CD4-positive, alpha-beta T cell treated with Interleukin-1 beta for 1 hour (primary cell): ENCODE results near the gene CD22.
A peak's percentile ranks its signal among the peaks of the same experiment; 100 is the strongest.

Source experiments
- DNase-seq, 2 donors: peaks; one replicate each; pipeline ENCODE4 v3.0.0-alpha.2; 2020 to 2022

Gene CD22

GRCh38 chr19:35315883-35316282 lies 13.1 kb upstream of the CD22 start:
- DNase-seq, result no peak

DNA sequence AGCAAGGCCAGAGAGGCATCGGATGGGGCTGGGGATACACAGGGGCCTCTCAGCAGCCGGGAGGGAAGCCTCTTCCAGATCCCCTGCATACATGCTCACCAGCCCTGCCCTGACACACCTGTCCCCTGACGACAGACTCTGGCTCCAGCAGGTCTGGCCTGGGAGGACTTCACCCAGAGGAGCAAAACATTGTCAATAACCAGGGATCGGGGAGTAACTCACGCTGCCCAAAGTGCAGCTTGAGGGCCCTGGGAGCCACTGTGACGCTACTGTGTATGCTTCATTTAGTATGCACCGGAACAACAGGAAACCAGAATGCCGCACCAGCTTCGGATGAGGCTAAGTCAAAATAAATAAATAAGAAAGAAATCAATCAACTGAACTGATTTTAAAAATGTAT lies 12.4 kb upstream of the CD22 start:
- DNase-seq, result no peak

DNA sequence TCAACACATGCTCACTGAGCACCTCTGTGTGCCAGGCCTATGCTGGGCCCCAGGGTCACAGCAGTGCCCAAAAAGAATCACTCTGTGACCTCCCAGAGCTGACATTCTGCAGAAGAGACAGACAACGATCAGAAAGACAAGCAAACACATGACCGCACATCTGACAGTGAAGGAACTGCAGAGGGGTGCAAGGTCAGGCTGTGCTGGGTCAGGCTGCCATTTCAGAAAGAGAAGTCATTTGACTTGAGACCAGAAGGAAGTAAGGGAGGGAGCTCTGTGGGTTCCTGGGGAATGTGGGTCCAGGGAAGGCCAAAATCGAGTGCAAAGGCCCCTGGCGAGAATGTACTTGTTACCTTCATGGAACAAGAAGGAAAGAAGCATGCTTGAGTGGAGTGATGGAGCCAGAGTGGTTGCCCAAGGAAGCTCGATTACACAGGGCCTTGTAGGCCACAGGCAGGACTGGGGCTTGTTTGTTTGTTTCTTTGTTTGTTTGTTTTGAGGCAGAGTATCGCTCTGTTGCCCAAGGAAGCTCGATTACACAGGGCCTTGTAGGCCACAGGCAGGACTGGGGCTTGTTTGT lies 11.4 kb upstream of the CD22 start:
- DNase-seq, result no peak

- DNase-seq, result peak; percentile 8 to 86
Observed at GRCh38 chr19:35318679-35319448, 10.1 kb upstream of the CD22 start.

GRCh38 chr19:35320065-35320713 lies 8.8 kb upstream of the CD22 start:
- peak in 1 of 2 donors; percentile 48 for DNase-seq

DNA sequence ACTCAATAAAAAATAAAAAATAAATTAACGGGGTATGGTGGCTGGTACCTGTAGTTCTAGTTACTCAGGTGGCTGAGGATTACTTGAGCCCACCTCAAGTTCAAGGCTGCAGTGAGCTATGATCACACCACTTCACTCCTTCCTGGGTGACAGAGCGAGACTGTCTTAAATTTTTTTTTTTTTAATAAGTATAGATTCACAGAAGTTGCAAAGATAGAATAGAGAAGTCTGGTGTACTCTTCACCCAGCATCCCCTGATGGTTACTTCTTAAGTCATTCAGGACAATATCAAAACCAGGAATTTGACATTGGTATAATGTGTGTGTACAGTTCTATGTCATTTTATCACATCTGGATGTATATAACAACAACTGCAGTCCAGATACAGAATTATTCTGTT lies 7.7 kb upstream of the CD22 start:
- DNase-seq, result no peak

- no peak for DNase-seq
Observed at GRCh38 chr19:35322014-35322413, 7.0 kb upstream of the CD22 start.

- DNase-seq, result no peak
Observed at GRCh38 chr19:35327642-35328041, 1.3 kb upstream of the CD22 start.

GRCh38 chr19:35329323-35329722 lies 336 bp downstream of the CD22 start:
- DNase-seq, result no peak

DNA sequence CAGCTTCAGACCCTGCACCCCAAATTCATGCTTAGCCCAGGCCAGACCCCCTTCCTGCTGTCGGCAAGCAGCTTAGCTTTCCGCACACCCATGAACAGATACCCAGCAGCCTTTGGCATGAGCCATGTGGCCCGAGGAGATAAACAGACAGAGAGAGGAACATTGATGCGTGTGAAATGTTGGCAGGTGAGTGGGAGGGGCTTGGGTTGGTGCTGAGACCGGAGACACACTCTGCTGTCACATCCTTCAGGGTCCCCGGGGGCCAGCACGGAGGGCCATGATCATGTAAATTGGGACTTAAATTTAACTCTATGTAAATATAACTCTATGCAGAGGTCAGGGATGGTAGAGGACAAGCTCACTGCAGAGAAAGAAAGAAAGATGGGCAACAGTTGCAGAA lies 1.5 kb downstream of the CD22 start:
- peak in 1 of 2 donors; percentile 82 for DNase-seq

- DNase-seq, result no peak
Observed at GRCh38 chr19:35331551-35332214, 2.7 kb downstream of the CD22 start.

- no peak for DNase-seq
Observed at GRCh38 chr19:35332817-35333216, 3.8 kb downstream of the CD22 start.

DNA sequence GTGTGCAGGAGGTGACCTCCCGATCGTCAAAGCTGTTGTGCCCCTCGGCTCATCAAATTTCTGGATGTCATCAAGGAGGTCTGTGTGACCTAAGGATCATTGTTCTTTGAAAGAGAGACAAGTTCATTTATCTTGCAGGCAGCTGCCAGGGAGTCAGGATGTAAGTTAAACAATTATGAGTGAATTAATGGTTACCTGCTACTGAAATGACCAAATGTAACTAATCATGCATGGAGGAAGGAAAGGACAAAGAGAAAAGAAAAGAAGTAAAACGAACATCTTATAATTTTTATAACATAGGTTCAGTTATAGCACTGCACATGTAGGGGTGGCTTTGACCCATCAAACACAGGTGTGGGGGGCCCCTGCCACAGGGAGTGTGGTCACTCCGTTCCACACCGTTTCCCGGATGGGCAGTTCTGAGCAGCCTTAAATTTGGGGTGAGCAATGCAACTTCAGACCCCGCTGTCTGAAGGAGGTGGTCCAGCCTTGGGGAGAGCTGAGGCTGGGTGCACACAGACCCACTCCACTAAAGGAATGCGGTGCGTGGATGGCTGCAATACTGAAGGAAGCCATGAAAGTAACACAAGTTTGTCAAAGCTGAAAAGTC lies 5.3 kb downstream of the CD22 start:
- no peak for DNase-seq

GRCh38 chr19:35336166-35336955 lies 7.4 kb downstream of the CD22 start:
- DNase-seq, result no peak

DNA sequence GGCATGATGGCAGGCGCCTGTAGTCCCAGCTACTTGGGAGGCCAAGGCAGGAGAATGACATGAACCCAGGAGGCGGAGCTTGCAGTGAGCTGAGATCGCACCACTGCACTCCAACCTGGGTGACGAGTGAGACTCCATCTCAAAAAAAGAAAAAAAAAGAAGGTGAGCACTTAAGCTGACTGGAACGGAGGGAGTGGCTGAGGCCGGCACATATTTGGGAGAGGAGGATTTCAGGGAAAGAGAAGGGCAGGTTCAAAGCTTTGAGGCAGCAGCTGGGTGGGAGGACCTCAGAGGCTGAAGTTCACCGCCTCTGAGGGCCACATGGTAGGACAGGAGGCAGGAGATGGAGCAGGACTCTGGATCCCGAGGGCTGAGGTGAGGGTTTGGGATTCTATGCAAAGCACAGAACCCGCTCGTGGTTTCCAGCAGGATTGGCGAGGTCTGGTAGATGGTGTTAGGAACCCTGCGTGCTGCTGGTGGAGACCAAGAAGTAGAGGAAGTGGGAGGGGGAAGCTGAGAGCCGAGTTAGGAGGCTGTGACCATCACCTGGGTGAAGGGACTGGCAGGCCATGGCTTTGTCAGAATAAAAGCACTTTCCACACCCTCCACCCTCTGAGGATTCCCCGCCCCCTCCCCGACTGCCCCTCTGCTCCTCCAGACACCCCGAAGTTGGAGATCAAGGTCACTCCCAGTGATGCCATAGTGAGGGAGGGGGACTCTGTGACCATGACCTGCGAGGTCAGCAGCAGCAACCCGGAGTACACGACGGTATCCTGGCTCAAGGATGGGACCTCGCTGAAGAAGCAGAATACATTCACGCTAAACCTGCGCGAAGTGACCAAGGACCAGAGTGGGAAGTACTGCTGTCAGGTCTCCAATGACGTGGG lies 8.4 kb downstream of the CD22 start:
- no peak for DNase-seq

GRCh38 chr19:35337984-35338296 lies 9.0 kb downstream of the CD22 start:
- no peak for DNase-seq

DNA sequence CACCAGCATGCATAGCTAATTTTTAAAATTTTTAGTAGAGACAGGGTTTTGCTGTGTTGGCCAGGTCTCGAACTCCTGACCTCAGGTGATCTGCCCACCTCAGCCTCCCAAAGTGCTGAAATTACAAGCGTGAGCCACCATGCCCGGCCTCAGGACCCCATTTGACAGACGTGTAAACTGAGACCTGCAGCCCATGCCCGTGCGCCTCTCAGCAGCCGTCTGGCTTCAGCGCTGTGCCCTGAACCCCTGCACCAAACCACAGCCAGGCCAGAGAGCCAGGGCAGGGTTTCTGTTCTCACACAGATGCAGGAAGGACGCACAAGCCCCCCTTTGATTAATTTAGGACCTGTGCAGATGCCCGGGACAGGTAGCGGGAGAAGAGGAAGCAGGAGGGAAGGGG lies 11.4 kb downstream of the CD22 start:
- DNase-seq, result no peak

DNA sequence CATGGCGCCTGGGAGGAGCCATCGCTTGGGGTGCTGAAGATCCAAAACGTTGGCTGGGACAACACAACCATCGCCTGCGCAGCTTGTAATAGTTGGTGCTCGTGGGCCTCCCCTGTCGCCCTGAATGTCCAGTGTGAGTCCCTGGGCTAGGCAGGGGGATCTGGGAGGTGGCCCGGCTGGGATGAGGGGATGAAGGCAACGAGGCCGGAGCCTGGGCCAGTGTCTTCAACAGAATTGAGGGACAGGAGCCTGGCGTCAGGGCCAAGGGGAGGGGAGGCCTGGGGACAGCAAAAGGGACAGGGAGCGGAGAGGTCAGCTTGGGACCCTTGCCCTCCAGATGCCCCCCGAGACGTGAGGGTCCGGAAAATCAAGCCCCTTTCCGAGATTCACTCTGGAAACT lies 12.0 kb downstream of the CD22 start:
- no peak for DNase-seq

DNA sequence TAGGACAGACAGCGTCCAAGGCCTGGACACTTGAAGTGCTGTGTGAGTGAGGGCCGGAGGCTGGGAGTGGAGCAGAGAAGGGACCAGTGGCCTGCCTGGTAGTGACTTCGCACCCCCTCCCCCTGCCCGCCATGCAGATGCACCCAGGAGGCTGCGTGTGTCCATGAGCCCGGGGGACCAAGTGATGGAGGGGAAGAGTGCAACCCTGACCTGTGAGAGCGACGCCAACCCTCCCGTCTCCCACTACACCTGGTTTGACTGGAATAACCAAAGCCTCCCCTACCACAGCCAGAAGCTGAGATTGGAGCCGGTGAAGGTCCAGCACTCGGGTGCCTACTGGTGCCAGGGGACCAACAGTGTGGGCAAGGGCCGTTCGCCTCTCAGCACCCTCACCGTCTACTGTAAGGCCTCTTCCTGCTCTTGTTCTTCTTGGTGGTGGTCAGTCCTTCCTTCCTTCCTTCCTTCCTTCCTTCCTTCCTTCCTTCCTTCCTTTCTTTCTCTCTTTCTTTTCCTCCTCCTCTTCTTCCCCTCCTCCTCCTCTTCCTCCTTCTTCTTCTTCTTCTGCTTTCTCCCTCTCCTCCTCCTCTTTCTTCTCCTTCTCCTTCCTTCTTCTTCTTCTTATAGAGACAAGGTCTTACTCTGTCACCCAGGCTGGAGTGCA lies 12.7 kb downstream of the CD22 start:
- no peak for DNase-seq

- DNase-seq, result no peak
Observed at GRCh38 chr19:35342430-35342829, 13.4 kb downstream of the CD22 start.

DNA sequence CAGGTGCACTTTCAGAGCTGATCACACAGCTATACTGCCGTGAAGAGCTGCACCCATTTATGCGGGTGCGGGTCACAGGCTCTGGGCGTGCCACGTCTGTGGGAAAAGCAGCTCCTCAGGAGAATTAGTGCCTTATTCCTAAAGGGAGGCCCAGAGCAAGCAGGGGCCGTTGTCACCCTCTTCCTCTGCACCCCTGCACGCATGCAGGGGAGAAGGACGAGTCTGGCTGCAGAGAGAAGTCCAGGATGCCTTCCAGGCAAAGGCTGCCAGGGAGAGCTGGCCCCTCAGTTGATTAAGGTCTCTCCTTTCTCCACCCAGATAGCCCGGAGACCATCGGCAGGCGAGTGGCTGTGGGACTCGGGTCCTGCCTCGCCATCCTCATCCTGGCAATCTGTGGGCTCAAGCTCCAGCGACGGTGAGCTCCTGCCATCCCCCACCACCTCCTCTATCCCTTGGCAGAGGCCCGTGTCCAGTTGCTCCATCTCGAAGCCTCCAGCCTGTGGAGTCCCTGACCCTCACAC lies 15.6 kb downstream of the CD22 start:
- no peak for DNase-seq
